HG02610 (cell line): ENCODE measurements around the gene CEACAM4.
A peak's percentile ranks its signal among the peaks of the same experiment; 100 is the strongest.
"Not testable (repeated sequence)": the region's sequence is repeated elsewhere in the genome, so short reads cannot be mapped to it uniquely, and the experiment has no call there.

Experiments used
- ATAC-seq: cut with Tn5 transposase; IDR thresholded peaks from one replicate; pipeline ENCODE4 v1.9.1; 2021; ENCODE audit warnings: mild to moderate bottlenecking, moderate library complexity; ENCODE audit not compliant: unreplicated experiment

Gene CEACAM4

DNA sequence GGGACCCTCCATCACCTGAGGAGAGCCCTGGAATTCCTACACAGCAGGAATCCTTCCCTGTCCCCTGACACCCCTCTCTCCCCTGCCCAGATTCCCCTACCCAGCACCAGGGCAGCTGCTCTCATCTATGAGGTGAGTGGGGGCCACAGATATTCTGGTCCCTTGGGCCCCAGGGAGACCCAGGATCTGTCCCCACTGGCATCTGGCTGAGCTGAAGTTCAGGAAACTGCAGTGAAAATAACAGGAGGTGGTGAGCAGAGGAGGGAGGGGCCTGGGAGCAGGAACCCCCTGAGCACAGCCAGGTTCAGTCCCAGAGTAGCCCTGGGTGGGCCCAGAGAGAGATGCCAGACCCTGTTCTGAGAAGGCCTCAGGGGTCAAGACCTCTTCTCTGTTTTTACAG lies 40.8 kb downstream of the CEACAM4 start:
- ATAC-seq, result no peak

DNA sequence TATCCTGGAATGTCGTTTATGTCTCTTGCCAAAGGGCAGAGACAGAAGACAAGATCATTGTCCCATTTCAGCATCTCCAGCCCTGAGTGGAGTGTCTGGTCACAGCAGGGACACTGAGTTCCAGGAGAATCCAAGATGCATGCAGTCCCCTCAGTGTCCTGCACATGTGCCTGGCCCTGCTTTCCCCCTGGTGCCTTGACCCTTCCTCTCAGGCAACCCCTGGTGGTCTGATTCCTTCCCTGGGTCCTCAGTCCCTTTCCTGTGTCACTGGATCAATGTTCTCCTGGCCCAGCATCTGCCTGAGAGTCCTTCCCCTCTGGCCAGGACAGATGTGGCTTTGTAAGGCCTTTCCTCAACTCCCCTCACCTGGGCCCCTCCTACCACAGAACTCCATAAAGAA lies 41.9 kb downstream of the CEACAM4 start:
- no peak for ATAC-seq

DNA sequence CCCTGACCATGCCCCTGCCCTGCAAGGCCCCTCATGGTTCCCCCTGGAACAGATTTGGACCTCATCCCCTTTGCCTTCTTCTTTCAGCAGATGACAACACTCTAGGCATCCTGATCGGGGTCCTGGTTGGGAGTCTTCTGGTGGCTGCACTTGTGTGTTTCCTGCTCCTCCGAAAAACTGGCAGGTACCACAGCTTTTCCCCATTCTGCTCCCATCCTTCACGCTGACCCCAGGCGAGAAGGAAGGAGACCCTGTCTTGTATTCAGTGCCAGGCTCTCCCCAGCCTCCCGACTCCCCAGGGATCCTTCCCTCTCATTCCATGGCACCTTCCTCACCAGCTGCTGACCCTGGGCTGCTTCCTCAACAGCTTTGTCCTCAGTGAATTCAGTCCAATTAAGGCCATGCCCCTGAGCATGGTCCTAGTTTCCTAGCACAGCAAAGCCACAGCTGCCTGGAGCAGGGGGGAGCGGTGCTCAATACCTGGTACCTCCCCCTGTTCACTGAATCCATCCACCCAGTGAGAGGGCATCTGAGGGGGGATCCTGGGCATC lies 42.5 kb downstream of the CEACAM4 start:
- ATAC-seq, result no peak

DNA sequence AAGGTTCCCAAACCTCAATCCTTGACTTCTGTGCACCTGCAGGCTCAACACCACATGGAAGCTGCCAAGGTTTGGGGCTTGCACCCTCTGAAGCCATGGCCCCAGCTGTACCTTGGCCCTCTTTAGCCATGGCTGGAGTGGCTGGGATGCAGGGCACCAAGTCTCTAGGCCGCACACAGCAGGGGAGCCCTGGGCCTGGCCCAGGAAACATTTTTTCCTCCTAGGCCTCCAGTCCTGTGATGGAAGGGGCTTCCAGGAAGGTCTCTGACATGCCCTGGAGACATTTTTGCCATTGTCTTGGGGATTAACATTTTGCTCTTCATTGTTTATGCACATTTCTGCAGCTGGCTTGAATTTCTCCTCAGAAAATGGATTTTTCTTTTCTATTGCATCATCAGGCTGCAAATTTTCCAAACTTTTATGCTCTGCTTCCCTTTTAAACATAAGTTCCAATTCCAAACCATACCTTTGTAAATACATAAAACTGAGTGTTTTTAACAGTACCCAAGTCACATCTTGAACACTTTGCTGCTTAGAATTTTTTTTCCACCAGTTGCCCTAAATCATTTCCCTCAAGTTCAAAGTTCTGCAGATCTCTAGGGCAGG lies 44.2 kb downstream of the CEACAM4 start:
- not testable (repeated sequence) for ATAC-seq

DNA sequence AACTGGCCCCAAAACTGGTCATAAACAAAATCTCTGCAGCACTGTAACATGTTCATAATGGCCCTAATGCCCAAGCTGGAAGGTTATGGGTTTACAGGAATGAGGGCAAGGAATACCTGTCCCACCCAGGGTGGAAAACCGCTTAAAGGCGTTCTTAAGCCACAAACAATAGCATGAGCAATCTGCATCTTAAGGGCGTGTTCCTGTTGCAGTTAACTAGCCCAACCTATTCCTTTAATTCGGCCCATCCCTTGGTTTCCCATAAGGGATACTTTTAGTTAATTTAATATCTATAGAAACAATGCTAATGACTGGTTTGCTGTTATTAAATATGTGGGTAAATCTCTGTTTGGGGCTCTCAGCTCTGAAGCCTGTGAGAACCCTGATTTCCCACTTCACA lies 45.8 kb downstream of the CEACAM4 start:
- not testable (repeated sequence) for ATAC-seq

DNA sequence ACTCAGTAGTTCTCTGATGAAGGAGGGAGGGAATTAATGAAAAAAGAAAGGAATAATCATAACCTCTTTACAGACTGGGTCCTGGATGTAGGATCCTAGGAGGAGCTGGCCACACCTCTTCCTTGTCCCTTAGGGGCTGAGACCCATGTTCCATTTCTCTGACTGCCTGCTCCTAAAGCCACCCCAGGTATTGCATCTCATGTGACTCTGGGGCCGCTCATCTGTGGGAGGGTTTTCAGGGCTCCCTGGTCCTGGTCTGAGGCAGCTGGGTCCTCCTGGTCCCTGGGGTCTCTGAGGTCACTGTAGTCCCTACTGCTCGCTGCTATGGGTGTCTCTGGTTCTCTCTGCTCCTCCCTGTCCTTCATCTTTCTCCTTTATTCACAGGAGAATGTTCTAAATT lies 48.0 kb downstream of the CEACAM4 start:
- ATAC-seq, result no peak

DNA sequence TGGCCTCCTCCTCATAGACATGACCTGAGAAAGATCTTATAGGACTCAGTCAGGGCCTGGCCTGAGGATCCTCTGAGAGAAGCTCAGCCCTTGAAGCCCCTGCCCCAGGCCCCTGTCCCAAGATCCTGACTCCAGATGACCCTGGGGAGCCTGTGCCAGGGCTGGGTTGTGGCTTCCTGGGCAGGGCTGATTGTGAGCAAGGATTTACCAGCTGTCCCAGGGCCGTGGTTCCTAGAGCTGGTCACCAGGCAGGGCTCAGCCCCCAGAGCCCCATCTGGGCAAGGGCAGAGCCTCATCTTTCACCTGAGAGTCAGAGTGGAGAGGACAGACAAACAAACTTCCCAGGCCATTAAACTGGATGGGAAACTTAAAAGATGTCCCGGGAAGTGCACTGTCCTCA lies 49.0 kb downstream of the CEACAM4 start:
- no peak for ATAC-seq

DNA sequence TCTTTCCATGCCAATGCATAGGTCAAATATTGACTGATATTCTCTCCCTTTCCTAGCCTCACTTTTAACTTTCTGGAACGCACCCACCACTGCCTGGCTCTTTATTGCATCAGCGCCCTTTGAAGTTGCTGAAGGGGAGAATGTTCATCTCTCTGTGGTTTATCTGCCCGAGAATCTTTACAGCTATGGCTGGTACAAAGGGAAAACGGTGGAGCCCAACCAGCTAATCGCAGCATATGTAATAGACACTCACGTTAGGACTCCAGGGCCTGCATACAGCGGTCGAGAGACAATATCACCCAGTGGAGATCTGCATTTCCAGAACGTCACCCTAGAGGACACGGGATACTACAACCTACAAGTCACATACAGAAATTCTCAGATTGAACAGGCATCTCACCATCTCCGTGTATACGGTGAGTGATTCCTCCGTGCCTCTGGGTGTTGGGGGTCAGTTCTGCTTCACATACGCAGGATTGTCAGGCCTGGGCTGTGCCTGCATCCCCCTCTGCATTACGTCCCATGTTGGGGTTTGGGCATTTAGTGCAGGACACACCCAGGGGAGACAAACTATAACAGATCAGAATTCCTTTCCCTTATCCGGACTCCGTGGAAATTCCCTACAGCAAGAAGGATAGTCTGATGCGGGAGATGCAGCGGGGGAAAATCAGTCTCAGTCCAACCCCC lies 49.6 kb downstream of the CEACAM4 start:
- no peak for ATAC-seq

DNA sequence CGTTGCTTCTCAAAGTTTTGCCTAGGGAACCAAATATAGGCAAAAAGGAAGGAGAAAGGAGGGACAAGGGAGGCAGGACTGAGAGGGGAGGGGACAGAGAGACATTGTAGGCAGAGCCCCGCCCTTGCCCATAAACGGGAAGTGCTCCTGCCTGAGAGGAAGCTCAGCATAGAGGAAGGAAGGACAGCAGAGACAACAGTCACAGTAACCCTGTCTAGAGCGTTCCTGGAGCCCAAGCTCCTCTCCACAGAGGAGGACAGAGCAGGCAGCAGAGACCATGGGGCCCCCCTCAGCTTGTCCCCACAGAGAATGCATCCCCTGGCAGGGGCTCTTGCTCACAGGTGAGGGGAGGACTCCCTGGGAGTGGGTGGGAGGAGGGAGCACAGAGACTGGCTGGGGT lies 50.9 kb downstream of the CEACAM4 start, which contains the start of gene CEACAM21:
Gene CEACAM21, plus strand, starts transcription at position 169 of the 400 bp plus-strand sequence. Its CDS starts 109 bp downstream, at position 278.
- peak; percentile 96 for ATAC-seq

DNA sequence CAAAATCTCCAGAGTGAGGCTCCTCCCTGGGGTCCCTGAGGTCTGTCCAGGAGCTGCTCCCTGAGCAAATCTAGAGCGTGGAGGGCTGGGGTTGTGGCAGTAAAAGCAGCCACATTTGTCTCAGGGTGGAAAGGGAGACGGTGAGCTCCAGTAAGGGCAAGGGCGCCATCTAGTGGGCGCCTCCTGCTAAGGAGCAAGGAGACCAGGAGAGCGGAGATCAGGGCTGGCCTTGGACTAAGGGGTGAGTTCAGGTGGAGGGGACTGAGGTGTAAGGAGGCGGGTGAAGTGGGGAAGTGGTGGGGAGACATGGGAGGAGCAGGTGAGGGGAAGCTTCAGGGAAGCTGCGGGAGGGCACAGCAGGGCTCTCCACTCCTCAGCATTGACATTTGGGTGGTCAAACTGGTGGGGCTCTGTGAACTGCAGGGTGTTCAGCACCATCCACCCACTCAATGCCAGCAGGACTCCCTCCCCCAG lies 56.2 kb downstream of the CEACAM4 start:
- no peak for ATAC-seq

DNA sequence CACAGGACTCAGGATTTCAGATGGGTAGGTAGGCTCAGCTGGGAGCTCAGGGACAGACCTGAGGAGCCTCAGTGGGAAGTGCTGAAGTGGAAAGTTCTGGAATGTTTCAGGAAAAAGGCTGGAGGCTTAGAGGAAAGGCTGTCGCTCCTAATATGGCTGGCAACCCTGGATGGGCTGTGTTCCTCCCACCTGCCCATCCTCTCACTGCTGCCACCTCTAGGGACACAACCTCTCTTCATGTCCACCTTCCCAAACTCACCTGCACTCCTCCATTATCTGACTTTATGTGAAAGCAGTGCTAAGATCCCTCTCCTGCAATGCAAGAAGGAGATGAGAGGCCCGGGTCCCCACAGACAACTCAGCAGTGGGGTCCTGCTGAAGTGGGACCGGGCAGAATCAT lies 56.7 kb downstream of the CEACAM4 start:
- no peak for ATAC-seq

DNA sequence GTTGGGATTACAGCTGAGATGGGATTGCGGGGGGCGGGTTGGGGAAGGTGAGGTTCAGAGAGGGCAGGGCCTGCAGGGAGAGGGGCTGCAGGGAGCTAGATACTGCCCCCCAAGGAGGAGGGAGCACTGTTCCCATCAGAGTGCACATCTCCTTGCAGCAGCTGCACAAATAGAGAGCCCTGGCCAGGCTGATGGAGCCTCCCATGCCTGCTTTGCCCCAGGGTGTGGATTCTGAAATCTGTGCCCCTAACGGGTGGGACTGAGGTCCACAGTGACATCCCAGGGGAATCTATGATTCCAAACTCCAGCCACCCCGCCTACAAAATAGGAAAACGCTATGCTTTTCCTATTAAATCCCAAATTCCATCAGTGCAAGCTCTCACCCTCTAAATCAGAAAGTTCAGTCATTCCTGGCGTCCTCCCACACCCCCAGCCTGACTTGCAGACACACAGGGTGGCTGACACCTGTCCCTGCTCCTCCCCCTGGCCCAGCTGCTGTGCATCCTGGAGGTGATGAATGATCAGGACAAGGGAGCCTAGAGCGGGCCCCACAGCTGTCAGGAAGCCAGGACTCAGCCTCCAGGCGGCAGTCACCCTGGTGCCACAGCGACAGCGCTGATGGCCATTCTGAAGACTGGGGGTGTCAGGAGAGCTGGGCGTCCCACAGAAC lies 57.3 kb downstream of the CEACAM4 start:
- ATAC-seq, result no peak
